ENCODE data around the gene SLC30A1. TPM values are rescaled to one million over a fixed set of nuclear protein-coding genes. Genes with fewer than 3 reads are reported as not detected.

The SLC30A1 gene
- total and polyA plus RNA-seq, 2 of the 13 experiments (the other 11 are each of a cell fraction or from before 2014, with no cell fraction given), result 5.9 to 24.4 TPM

DNA sequence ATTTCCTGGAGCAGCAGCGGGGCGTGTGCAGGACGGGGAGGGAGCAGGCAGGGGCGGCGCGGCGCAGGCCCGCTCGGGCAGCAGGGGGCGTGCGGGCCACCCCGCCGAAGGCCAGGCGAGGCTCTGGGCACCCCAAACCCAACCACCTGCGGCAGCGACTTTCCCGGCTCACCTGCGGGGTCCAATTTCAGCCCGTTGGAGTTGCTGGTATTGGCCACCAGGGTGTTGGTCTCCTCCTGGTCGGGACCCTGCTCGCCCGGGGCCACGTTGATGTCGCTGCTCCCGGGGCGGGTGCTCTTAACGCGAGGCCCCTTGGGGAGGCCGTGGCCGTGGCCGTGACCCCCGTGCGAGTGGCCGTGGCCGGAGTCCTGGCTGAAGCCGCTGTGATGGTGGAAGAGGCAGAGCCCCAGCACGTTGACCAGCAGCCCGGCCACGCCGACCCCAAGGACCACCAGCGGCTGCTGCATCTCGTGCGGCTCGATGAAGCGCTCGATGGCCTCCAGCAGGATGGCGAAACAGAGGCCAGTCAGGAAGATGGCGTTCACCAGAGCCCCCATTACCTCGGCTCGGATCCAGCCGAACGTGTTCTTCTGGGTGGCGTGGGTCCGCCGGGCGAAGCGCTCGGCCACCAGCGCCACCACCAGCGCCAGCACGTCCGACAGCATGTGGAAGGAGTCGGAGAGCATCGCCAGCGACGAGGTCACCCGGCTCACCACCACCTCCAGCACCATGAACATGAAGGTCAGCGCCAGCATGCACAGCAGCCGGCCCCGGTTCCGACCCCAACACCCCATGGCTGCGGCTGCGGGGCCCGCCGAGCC is 932 bp downstream of the SLC30A1 start (continued):
- TF ChIP-seq, protein P1, sequence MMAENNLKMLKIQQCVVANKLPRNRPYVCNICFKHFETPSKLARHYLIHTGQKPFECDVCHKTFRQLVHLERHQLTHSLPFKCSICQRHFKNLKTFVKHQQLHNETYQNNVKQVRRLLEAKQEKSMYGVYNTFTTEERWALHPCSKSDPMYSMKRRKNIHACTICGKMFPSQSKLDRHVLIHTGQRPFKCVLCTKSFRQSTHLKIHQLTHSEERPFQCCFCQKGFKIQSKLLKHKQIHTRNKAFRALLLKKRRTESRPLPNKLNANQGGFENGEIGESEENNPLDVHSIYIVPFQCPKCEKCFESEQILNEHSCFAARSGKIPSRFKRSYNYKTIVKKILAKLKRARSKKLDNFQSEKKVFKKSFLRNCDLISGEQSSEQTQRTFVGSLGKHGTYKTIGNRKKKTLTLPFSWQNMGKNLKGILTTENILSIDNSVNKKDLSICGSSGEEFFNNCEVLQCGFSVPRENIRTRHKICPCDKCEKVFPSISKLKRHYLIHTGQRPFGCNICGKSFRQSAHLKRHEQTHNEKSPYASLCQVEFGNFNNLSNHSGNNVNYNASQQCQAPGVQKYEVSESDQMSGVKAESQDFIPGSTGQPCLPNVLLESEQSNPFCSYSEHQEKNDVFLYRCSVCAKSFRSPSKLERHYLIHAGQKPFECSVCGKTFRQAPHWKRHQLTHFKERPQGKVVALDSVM (CRISPR knock-in tag; IDR thresholded peaks at IDR 0.05), result peak; percentile 62; the same call in 1 of the 2 replicates
- TF ChIP-seq, protein P2, sequence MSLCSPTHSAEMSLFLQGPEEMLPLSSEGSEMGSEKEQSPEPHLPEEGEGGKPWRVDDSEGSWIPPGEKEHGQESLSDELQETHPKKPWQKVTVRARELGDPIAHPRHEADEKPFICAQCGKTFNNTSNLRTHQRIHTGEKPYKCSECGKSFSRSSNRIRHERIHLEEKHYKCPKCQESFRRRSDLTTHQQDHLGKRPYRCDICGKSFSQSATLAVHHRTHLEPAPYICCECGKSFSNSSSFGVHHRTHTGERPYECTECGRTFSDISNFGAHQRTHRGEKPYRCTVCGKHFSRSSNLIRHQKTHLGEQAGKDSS (CRISPR knock-in tag; IDR thresholded peaks at IDR 0.05; ENCODE audit: borderline replicate concordance, low read depth), result peak; percentile 57; the same call in 1 of the 2 replicates
- TF ChIP-seq SP5 (CRISPR knock-in tag; IDR thresholded peaks at IDR 0.05; ENCODE audit: borderline replicate concordance, low read depth) (peak; percentile 29; the same call in 1 of the 2 replicates), CBX5 (CRISPR knock-in tag; IDR thresholded peaks at IDR 0.05; ENCODE audit: borderline replicate concordance) (no peak), MXI1 (IDR thresholded peaks at IDR 0.05; ENCODE audit: borderline replicate concordance, low read depth, low read length) (no peak), ZNF468 (CRISPR knock-in tag; IDR thresholded peaks at IDR 0.05) (no peak), SMARCC2 (IDR thresholded peaks at IDR 0.05) (no peak), ZNF121 (CRISPR knock-in tag; IDR thresholded peaks at IDR 0.05) (0 out of 2 replicates have a peak, but pooled peaks have one; percentile 37), PHF21A (CRISPR knock-in tag; IDR thresholded peaks at IDR 0.05) (peak; percentile 3; the same call in 1 of the 2 replicates), ZNF30 (CRISPR knock-in tag; IDR thresholded peaks at IDR 0.05) (no peak; the same call in 1 of the 2 replicates), HNRNPL (IDR thresholded peaks at IDR 0.05; ENCODE audit: low read depth, low read length) (no peak), HMG20B (CRISPR knock-in tag; conservative IDR thresholded peaks at IDR 0.05) (no peak), TMF1 (CRISPR knock-in tag; IDR thresholded peaks at IDR 0.05; ENCODE audit: low read depth) (no peak), ZIK1 (CRISPR knock-in tag; IDR thresholded peaks at IDR 0.05; ENCODE audit: borderline replicate concordance, low read depth) (0 out of 2 replicates have a peak, but pooled peaks have one; percentile 31), NFYB (CRISPR knock-in tag; IDR thresholded peaks at IDR 0.05) (no peak), ELF3 (CRISPR knock-in tag; IDR thresholded peaks at IDR 0.05) (no peak), RBM39 (IDR thresholded peaks at IDR 0.05; ENCODE audit: low read depth, low read length, poor library complexity, severe bottlenecking) (peak; percentile 91), RBM22 (optimal IDR thresholded peaks at IDR 0.05; ENCODE audit: low read length) (no peak), NFKBIZ (CRISPR knock-in tag; IDR thresholded peaks at IDR 0.05) (no peak), ERF (CRISPR knock-in tag; IDR thresholded peaks at IDR 0.05) (peak; percentile 76)
- TF ChIP-seq, protein P3, sequence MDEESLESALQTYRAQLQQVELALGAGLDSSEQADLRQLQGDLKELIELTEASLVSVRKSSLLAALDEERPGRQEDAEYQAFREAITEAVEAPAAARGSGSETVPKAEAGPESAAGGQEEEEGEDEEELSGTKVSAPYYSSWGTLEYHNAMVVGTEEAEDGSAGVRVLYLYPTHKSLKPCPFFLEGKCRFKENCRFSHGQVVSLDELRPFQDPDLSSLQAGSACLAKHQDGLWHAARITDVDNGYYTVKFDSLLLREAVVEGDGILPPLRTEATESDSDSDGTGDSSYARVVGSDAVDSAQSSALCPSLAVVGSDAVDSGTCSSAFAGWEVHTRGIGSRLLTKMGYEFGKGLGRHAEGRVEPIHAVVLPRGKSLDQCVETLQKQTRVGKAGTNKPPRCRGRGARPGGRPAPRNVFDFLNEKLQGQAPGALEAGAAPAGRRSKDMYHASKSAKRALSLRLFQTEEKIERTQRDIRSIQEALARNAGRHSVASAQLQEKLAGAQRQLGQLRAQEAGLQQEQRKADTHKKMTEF (CRISPR knock-in tag; IDR thresholded peaks at IDR 0.05), result peak; percentile 89
- TF ChIP-seq, protein P4, sequence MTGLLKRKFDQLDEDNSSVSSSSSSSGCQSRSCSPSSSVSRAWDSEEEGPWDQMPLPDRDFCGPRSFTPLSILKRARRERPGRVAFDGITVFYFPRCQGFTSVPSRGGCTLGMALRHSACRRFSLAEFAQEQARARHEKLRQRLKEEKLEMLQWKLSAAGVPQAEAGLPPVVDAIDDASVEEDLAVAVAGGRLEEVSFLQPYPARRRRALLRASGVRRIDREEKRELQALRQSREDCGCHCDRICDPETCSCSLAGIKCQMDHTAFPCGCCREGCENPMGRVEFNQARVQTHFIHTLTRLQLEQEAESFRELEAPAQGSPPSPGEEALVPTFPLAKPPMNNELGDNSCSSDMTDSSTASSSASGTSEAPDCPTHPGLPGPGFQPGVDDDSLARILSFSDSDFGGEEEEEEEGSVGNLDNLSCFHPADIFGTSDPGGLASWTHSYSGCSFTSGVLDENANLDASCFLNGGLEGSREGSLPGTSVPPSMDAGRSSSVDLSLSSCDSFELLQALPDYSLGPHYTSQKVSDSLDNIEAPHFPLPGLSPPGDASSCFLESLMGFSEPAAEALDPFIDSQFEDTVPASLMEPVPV (CRISPR knock-in tag; IDR thresholded peaks at IDR 0.05), result peak; percentile 74; the same call in 1 of the 2 replicates
- TF ChIP-seq, protein P5, sequence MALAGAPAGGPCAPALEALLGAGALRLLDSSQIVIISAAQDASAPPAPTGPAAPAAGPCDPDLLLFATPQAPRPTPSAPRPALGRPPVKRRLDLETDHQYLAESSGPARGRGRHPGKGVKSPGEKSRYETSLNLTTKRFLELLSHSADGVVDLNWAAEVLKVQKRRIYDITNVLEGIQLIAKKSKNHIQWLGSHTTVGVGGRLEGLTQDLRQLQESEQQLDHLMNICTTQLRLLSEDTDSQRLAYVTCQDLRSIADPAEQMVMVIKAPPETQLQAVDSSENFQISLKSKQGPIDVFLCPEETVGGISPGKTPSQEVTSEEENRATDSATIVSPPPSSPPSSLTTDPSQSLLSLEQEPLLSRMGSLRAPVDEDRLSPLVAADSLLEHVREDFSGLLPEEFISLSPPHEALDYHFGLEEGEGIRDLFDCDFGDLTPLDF (CRISPR knock-in tag; IDR thresholded peaks at IDR 0.05), result no peak

All from HepG2 (cell line).